Activated CD4-positive, alpha-beta T cell treated with anti-CD3 and anti-CD28 coated beads, Interleukin-2, amount 50 U/mL, for 48 hours (primary cell): ENCODE data around the gene NANOS2.

Source experiments
- DNase-seq, 2 experiments: peaks; one replicate each; pipeline ENCODE4 v3.0.0-alpha.2; 2020

The NANOS2 gene

DNA sequence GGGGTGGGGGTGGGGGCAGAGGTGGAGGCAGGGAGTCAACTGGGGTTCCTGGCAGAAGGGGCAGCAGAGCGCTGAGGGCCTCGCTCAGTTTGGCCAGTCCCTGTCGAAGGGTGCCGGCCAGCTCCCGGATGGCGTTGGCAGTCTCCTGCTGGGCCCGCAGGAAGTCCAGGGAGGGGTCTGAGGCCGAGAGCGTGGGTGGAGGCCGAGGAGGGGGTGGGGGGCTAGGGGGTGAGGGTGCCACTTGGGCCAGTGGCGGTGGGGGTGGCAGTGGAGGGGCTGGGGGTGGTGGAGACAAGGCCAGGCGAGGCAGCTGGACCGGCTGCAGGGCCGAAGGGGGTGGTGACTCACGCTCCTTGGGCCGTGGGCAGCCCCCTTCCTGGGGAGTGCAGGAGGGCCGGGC is 23.7 kb downstream of the NANOS2 start:
- DNase-seq, result no peak

DNA sequence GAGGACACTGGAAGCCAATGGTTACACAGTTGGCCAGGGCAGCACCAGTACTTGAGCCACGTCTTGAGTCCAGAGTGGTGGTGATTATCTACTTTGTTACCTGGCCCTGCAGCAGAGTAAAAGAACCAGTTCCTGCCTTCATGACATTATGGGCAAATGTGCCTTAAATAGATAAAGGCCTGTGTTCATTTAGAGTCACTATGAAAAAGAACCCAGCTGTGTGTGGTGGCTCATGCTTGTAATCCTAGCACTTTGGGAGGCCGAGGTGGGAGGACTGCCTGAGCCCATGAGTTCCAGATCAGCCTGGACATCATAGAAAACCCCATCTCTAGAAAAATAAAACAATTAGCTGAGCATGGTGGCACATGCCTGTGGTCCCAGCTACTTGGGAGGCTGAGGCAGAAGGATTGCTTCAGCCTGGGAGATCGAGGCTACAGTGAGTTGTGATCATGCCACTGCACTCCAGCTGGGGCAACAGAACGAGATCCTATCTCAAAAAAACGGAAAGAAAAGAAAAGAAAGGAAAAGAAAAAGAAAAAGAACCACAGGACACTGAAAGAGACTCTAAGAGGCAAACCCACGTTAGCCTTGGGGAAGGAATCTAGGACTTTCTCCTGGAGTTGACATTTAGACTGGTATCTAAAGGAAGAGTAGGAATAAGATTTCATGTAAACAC is 25.2 kb downstream of the NANOS2 start:
- DNase-seq, result no peak

DNA sequence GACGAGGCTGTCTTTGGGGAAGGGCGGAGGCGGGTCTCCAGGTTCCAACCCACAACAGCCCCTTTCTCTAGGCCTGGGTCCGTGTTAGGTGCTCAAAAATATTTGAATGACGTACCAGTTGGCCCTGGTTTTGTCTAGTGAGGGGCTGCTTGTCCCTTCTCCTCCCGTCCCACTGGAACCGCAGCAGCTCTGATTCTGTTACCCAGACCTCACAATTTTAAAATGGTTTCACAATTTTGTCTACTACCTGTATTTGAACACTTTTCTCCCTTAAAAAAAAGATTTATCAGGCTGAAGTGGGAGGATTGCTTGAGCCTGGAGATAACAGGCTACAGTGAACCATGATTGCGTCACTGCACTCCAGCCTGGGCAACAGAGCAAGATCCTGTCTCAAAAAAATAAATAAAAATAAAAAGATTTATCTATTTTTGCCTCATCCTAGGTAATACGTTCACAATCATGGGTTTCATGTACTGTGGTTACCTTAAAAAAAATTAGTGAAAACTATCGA is 27.3 kb downstream of the NANOS2 start:
- DNase-seq, result no peak

DNA sequence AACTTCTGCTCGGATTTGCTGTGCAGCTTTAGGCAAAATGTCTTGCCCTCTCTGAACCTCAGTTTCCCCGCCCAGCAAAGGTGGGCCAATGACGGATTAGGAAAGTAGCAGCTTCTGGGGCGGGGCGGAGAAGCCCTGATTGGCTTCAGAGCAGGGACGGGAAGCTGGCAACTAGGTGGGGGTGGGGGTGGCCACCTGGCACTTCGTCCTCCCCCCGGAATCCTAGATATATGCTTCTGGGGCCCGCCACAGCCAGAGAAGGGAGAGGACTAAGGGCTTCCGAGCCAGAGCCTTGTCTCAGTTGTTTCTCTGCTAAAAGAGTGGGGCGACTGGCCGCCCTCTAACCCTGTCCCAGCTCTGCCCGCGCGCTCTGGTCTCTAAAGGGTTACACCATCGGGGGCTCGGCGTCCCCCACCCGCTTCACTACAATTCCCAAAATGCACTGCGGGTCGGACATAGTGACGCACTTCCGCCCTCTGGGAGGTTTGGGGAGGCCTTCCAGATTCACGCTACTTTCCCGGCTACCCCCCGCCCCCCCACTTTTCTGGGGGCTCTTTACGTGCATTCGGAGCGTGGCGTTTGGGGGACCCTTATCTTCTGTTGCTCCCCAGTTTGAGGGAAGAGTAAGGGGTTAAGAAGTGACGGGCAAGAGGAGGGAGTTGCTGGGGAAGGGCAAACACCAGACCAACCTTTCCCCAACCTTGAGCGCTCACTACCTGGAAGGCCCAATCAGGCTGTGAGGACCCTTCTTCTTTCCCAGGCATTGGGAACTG is 28.0 kb downstream of the NANOS2 start:
- DNase-seq, result peak; percentile 93 to 95

DNA sequence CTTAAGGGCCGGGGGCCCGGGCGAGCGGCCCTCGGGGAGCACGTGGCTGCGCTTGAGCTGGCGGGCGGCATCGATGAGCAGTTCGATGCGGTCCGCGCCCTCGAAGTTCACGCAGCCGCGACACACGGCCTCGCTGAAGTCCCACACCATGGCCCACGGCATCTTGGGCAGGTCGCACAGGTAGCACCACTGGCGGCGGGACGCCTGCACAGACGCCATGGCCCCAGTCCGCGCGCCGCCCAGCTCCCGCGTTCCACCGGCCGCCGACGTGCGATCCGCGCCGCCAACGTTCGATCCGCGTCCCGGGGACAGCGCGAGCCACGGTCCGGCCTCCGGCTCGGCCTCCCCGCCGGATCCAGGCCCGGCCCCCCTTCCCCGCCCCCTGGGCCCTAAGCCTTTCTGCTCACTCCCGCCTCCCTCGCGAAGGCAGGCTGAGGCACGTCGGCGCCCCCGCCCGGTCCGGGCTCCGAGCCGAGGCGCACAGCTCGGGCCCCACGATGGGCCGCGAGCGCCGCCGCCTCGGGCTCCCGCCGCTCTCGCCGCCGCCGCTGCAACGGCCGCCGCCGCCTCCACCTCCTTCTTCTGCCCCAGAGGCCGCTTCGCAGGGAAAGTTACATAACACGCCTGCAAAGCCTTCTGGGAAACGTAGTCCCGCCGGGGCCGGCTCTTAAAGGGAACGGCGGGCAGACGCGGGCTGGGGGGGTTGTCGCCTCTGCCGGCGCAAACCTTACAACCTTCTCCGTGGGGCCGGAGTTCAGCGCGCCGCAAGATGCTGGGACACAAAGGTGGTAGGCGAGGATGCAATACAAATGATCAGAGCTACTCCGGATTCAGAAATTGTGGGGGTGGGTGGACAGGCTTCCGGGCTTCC is 28.8 kb downstream of the NANOS2 start, which contains the start of gene IRF2BP1:
Gene IRF2BP1 (minus strand): TSS at position 586 of the 871 bp plus-strand sequence. CDS start 367 bp downstream, at position 219.
- DNase-seq, result peak; percentile 86 to 90

DNA sequence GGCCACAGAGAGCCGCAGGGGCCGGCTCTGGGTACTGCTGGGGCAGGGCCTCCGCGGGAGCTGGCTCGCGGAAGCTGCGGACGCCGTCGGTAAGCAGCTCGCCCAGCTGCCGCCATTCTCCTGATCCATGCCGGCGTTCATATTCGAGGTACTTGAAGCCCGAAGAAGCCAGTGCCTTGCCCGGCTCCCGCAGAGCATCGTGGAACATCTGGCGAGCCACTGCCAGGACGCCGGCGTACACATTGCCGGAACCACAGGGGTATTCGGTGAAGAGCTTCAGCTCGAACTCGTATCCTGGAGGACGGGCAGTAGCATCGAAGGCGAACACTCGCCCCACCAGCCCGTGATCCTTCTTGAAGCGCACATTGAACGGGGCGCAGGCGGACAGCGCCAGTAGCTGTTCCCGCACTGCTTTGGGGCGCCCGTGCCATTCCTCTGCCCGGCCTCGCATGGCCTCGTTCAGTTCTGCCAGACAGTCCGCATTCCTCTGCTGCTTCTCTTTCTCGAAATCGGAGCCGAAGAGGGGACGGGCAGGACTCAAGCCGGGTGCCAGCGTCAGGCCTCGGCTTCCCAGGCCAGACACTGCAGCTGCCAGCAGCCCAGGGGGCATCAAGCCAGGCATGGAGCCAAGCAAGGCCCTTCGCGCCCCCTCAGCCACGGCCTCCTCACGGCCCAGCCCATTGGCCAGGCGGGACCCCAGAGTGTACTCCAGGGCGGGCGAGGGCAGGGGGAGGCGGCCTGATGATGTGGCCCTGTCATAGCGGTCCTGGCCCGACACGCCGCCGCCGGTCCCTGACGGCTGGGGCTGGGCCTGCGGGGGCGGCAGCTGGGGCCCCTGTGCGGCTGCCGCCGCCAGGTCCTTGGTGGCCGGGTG is 29.7 kb downstream of the NANOS2 start:
- peak; percentile 31 to 35 for DNase-seq

DNA sequence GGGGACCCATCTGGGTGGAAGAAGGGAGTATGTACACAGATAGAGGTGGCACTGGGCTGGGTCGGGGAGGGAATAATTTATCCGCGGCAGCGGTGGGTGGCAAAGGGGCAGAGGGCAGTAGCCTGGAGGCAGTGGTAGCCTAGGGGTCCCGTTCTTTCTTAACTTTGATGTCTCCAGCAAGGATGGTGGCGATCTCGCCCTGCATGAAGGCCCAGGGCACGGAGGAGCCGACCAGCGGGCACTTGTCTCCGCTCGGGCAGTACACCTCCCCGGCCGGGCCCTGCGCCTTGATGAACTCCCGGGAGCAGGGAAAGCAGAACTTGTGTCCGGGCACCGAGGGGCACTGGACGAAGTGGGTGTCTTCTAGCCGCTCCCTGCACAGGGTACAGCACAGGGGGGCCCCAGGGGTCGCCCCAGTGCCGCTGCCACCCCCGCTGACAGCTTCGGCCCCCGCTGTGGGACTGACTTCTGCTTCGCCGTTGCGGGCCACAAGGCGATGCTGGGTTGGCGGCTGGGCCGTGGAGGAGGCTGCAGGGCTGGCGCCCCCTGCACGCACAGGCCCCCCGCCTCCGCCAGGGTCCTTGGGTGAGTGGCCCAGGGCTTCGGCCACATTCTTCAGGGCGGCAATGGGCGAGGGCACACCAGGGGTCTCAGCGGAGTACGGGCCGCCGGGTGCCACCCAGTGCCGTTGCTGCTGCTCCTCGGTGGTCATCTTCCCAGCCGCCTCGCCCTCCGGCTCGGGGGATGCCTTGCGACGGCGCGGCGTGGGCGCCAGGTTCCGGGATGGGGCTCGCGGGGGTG is 30.5 kb downstream of the NANOS2 start:
- no peak for DNase-seq

DNA sequence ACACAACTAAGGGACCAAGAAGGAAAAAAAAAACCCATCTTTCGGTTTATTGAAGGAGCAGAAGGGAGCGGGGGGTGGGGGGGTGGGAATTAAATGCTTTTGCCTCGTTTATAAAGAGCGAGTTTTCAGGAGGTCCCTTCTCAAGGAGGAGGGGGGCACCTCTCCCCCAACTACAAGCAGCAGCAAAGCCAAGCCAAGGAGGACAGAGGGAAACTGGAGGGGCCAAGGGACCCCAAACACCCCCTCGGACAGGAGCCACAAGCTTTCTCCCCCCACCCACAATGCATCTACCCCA is 31.0 kb downstream of the NANOS2 start:
- DNase-seq, result no peak

DNA sequence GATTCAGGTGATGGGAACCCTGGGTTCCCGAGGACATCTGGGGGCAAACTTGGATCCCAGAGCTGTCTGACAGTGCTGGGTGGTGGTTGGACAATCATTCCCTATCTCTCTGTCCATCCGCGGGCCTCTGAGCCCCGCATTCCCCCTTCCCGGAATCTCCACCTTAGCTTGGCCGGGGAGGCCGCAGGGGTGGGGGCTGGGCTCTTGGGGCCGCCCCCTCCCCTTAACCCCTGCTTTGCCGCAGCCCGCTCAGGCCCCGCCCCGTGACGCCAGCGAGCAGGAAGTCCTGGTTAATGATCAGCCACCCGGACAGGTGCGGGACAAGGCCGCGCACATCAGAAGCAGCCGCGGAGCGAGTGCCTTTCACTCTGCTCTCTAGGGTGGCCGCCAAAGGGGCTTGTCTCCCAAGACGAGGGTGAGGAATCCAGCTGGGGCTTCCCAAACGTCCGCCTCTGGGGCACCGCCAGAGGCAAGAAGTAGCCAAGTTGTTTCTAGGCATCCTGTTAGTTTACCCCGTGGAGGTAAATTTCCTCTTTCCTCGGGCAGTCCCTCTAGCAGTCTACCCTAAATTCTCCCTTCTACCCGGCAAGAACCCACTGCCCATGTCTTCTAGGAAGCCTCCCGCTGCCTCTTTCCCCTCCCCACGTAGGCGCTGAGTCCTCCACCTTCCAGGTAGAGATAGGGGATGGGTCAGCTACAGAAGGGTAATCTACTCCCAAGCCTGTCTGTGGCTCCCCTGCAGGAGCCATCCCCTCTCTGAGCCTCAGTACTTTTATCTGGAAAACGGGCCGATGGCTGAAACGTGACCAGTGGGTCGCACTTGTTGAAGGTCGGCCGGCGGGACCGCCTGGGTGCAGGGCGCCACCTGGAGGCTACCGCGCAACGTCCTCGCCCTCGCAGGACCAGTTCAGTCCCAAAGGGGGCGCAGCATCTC is 31.7 kb downstream of the NANOS2 start:
- peak; percentile 89 to 92 for DNase-seq

DNA sequence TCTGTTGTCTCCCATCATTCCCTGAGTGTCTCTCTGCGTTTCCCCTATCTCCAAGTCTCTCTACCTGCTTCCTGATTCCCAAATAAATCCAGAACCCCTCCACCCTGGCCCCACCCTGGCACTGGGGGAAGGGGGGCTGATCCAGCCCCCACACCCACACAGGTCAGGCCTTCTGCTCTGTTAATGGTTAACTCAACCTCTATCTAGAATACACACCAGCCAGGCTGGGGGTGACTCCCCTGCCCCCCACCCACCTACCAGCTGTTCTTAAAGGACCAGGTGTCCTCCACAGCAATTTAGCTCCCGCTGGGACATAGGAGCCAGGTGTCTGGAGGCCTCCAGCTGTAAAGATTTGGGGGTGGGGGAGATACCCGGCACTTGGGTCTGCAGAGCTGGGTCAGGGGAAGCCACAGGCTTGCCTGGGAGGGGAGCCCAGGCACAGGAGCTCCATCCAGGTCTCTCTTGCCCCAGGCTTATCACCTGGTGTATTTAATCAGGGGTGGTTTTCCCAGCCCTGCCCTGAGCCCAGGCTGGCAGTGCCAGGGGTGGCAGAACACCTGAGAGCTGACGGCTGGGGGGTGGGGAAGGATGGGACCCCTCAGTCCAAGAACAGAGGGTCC is 32.6 kb downstream of the NANOS2 start:
- no peak for DNase-seq

DNA sequence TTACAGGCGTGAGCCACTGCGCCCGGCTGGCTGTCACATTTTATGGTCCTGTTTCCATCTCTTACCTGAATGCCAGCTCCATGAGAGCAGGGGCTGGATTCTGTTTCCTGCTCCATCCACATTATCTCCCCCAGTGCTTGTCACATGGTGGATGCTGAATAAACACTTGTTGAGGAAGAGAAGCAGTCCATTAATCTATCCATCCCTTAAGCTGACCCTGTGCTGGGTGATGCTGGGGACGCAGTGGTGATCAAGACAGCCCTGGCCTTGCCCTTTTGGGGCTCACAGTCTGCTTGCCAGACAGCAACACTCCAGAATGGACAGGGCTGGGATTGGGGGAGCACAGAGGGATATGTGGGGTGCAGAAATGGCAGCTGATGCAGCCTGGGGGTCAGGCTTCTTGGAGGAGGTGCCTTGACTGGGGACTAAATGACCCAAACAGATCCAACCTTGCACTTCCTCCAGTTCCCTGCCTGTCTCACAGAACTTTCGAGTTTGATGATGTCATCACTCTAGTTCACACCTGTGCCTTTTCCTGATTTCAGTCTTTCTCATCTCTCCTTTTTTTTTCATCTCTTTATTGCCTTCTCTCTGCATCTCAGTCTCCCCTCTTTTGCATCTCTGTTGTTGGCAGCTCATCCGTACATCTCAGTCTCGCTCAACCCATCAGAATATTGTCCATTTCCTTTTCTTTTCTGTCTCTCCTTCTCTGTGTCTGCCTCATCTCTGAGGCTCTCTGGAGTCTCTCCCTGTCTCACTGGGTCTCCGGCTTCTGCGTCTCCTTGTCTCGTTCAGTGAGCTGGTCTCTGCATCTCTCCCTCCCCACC is 33.3 kb downstream of the NANOS2 start:
- DNase-seq, result no peak

DNA sequence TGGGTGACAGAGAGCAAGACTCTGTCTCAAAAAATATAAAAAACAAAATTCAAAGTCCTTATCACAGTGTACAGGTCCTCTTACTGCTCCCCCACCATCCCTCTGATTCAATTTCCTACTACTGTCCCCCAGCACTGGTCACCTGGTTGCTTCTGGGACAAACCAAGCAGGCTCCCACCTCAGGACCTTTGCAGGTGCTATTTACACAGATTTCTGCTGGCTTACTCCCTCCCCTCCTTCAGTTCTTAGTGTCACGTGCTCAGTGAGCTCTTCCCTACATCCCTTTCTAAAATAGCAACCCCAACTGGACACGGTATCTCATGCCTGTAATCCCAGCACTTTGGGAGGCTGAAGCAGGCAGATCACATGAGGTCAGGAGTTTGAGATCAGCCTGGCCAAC is 34.6 kb downstream of the NANOS2 start:
- no peak for DNase-seq

DNA sequence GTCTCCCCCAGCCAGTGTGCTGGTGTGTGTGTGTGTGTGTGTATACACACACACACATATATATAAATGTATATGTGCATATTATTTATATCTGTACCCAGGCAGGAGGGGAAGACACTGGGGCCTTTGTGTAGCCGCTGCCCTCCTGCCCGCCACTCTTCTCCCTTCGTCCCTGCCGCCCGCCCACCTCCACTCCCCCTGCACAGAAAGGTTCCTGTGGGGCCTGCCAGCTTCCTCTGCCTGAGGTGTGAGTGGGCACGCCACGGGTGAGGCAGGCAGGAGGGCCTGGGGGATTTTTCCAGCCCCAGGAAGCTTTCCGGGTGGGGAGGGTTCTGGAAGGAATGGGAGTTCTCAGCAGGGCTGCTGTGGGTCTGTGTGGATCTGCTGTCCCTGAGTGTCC is 35.5 kb downstream of the NANOS2 start:
- DNase-seq, result no peak

DNA sequence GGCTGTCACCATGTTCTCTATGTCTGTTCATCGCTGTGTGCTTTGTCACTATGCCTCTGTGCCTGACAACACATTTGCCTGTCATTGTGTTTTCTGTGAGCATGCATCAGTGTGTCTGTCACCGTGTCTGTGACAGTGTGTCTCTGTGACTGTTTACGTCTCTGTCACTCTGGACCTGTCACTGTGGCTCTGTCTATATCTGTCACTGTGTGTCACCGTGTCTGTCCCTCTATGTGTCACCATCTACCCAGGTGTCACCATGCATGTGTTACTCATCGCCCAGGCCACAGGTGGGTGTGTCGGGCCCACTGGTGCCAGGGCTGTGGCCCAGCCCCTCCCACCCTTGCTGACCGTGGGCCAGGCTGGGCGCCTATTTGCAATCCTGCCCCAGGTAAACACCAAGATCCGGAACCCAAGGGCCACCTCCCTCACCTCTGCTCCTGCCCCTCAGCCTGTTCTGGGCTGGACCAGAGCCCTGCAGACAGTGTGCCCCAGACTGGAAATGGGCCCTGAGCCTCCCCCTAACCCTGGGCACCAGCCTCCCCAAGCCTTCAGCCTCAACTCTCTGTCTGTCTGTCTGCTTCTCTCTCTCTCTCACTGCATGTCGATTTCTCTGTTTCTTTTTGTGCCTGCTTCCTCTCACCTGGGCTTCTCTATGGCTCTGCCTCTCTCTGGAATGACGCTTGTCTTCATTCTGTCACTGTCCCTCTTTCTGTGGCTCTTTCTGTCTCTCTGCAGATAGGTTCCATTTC is 36.4 kb downstream of the NANOS2 start:
- no peak for DNase-seq

DNA sequence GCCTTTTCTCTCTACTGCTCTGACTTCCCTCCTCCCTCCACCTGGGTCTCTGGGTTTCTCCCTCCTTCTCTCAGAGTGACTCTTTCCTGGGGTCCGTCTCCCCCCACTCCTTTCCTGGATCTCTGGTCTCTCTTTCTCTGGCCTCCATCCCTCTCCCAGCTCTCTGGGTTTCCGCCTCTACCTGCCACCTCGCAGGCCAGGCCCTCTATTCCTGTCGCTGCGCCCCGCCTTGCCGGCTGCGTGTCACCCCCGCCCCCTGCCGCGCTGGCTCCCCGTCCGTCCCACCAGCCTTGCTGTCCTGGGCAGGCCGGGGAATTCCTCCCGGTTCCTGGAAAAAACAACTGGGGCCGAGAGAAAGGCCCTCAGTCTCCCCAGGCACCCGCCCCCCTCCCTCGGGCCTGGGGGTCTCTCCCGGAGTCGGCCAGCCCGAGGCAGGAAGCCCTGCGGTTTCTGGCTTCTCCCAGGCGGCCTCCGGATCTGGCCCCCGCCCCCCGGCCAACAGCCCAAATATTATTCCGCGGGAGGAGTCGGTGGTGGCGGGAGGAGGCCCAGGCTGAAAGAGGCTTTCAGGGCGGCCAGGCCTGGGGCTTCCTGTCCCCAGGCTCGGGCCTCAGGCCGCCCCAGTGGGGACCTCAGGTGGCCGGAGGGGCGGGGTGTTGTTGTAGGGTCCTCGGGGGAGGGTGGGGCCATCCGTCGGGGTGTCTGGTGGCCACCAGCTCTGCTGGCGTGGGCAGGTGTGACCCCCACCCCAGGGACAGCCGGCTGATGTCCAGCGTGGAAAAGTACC is 38.0 kb downstream of the NANOS2 start:
- DNase-seq, result peak; percentile 58 to 64

DNA sequence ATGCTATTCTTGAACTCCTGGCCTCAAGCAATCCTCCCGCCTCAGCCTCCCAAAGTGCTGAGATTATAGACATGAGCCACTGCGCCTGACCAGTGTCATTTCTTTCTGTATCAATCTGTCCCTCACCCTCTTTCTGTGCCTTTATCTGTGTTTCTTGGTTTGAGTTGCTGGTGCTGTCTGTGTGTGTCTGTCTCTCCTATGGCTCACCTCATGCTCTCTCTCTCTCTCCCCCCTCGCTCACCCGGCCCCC is 38.5 kb downstream of the NANOS2 start:
- DNase-seq, result no peak

DNA sequence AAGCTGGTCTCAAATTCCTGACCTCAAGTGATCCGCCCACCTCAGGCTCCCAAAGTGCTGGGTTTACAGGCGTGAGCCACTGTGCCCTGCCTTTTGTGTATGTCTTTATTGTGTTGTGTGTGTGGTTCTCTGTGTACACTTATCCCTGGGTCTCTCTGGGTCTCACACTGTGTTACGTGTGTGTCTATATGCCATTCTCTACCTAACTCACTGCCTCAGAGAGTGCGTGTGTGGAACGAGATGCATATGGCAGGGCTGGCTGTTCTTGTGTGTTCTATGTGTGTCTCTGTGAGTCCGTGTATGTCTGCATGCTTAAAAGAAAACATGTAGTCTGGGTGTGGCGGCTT is 40.0 kb downstream of the NANOS2 start:
- no peak for DNase-seq
